HEK293T (cell line): ENCODE results near the gene ANKMY1.

Source experiments
- CTCF ChIA-PET: fragments of 350-600 bp; formaldehyde crosslinking; extraction: SDS; loops from one replicate; lab custom pipeline; 2021; ENCODE audit warnings: antibody characterized with exemption, inconsistent platforms; lab: Yijun Ruan, JAX
- POLR2A ChIA-PET: fragments of 350-600 bp; formaldehyde crosslinking; extraction: SDS; loops from one replicate; lab custom pipeline; 2020; ENCODE audit warnings: antibody characterized with exemption, inconsistent platforms; lab: Yijun Ruan, JAX
- DNase-seq: peaks from one replicate; pipeline ENCODE4 v3.0.0; 2012; ENCODE audit warnings: mixed read lengths; ENCODE audit errors: extremely low spot score
- ARNT ChIP-seq: fragments of 450-650 bp; IDR thresholded peaks from 2 replicates; pipeline ENCODE4 v1.6.1; 2017; ENCODE audit warnings: mild to moderate bottlenecking
- BHLHE40 ChIP-seq: fragments of 450-650 bp; IDR thresholded peaks from 2 replicates; pipeline ENCODE4 v1.6.1; 2016; ENCODE audit warnings: mild to moderate bottlenecking, moderate library complexity, borderline replicate concordance
- CTBP1 ChIP-seq: fragments of 450-650 bp; IDR thresholded peaks from 2 replicates; pipeline ENCODE4 v1.6.1; 2016; ENCODE audit warnings: borderline replicate concordance
- ELF4 ChIP-seq: fragments of 450-650 bp; IDR thresholded peaks from 2 replicates; pipeline ENCODE4 v1.6.1; 2017; ENCODE audit warnings: antibody characterized with exemption
- FOXA1 ChIP-seq: fragments of 450-650 bp; IDR thresholded peaks from 2 replicates; pipeline ENCODE4 v1.6.1; 2016; ENCODE audit warnings: mild to moderate bottlenecking
- FOXK2 ChIP-seq: fragments of 450-650 bp; IDR thresholded peaks from 2 replicates; pipeline ENCODE4 v1.6.1; 2016; ENCODE audit warnings: mild to moderate bottlenecking
- FOXM1 ChIP-seq: fragments of 450-650 bp; IDR thresholded peaks from 2 replicates; pipeline ENCODE4 v1.6.1; 2017; ENCODE audit warnings: mild to moderate bottlenecking, borderline replicate concordance
- HDGF ChIP-seq: fragments of 450-650 bp; IDR thresholded peaks from 2 replicates; pipeline ENCODE4 v1.6.1; 2017; ENCODE audit warnings: antibody characterized with exemption, borderline replicate concordance
- L3MBTL2 ChIP-seq: fragments of 450-650 bp; conservative IDR thresholded peaks from 2 replicates; pipeline ENCODE4 v1.6.1; 2016; ENCODE audit warnings: mild to moderate bottlenecking
- LEF1 ChIP-seq: fragments of 450-650 bp; IDR thresholded peaks from 2 replicates; pipeline ENCODE4 v1.6.1; 2017; ENCODE audit warnings: mild to moderate bottlenecking, borderline replicate concordance
- NFRKB ChIP-seq: fragments of 450-650 bp; IDR thresholded peaks from 2 replicates; pipeline ENCODE4 v1.6.1; 2016; ENCODE audit warnings: mild to moderate bottlenecking, moderate library complexity
- PKNOX1 ChIP-seq: fragments of 450-650 bp; IDR thresholded peaks from 2 replicates; pipeline ENCODE4 v1.6.1; 2016
- SP1 ChIP-seq: fragments of 450-650 bp; IDR thresholded peaks from 2 replicates; pipeline ENCODE4 v1.6.1; 2017
- SUZ12 ChIP-seq: fragments of 450-650 bp; IDR thresholded peaks from 2 replicates; pipeline ENCODE4 v1.6.1; 2016; ENCODE audit warnings: mild to moderate bottlenecking
- TARDBP ChIP-seq: fragments of 450-650 bp; IDR thresholded peaks from 2 replicates; pipeline ENCODE4 v1.6.1; 2016
- ZNF384 ChIP-seq: fragments of 450-650 bp; IDR thresholded peaks from 2 replicates; pipeline ENCODE4 v1.6.1; 2016

ANKMY1 gene

GRCh38 chr2:240576436-240577205 lies 18.8 kb upstream of the ANKMY1 start:
- DNase-seq: no peak
- ChIA-PET POLR2A (interaction anchor here (2.8 kb wide), 1 partner anchor 10 kb away, joined by 15 read pairs; the partner anchor contains the start of gene CAPN10), CTCF (no interaction called here)
- TF ChIP-seq NFRKB (no peak), ELF4 (no peak), ARNT (no peak), LEF1 (no peak), FOXK2 (no peak)

- CTCF ChIA-PET: no interaction called here
- no peak for DNase-seq
- POLR2A ChIA-PET: interaction anchor here (2.8 kb wide), 1 partner anchor 10 kb away, joined by 15 read pairs; the partner anchor contains the start of gene CAPN10
- TF ChIP-seq HDGF: no peak
- TF ChIP-seq FOXA1: no peak
- TF ChIP-seq ELF4: no peak
- no peak for TF ChIP-seq TARDBP
- no peak for TF ChIP-seq SUZ12
- no peak for TF ChIP-seq ZNF384
- TF ChIP-seq NFRKB: no peak
- no peak for TF ChIP-seq SP1
- no peak for TF ChIP-seq L3MBTL2
- TF ChIP-seq FOXM1: no peak
- no peak for TF ChIP-seq LEF1
- TF ChIP-seq CTBP1: no peak
- TF ChIP-seq BHLHE40: no peak
- no peak for TF ChIP-seq PKNOX1
- no peak for TF ChIP-seq ARNT
- no peak for TF ChIP-seq FOXK2
Observed at GRCh38 chr2:240576036-240576435, 18.2 kb upstream of the ANKMY1 start.

GRCh38 chr2:240575101-240575965 lies 17.5 kb upstream of the ANKMY1 start:
- POLR2A ChIA-PET: interaction anchor here (2.8 kb wide), 1 partner anchor 11 kb away, joined by 15 read pairs; the partner anchor contains the start of gene CAPN10
- TF ChIP-seq ARNT: no peak
- no peak for TF ChIP-seq FOXA1
- no peak for TF ChIP-seq FOXK2
- TF ChIP-seq ELF4: no peak
- no peak for TF ChIP-seq CTBP1
- TF ChIP-seq NFRKB: no peak
- TF ChIP-seq L3MBTL2: no peak
- TF ChIP-seq FOXM1: no peak
- TF ChIP-seq LEF1: no peak
- no peak for TF ChIP-seq BHLHE40
- TF ChIP-seq ZNF384: no peak
- TF ChIP-seq SUZ12: no peak
- no peak for TF ChIP-seq HDGF
- TF ChIP-seq TARDBP: no peak
- TF ChIP-seq SP1: no peak
- no peak for TF ChIP-seq PKNOX1
- CTCF ChIA-PET: no interaction called here
- no peak for DNase-seq

- TF ChIP-seq SUZ12 (no peak), HDGF (no peak), L3MBTL2 (no peak), ZNF384 (no peak), FOXM1 (no peak), ARNT (no peak), NFRKB (no peak), CTBP1 (no peak), FOXA1 (no peak), BHLHE40 (no peak), FOXK2 (no peak), TARDBP (no peak), PKNOX1 (no peak), SP1 (no peak), LEF1 (no peak), ELF4 (no peak)
- no peak for DNase-seq
- ChIA-PET CTCF (no interaction called here), POLR2A (interaction anchor here (1.3 kb wide), 1 partner anchor 12 kb away, joined by 3 read pairs; the partner anchor contains the start of gene CAPN10)
Observed at GRCh38 chr2:240574386-240575100, 16.8 kb upstream of the ANKMY1 start.
